Esophagus squamous epithelium (tissue), 4 donors: Measurements from ENCODE around the gene GCNT4.

Source experiments
- CTCF ChIP-seq, 6 experiments: fragments of 450-650 bp in 4 of 6; fragments of 200-600 bp in 2 of 6; sonication (generic) in 2 of 6; IDR thresholded peaks; one replicate each; pipeline ENCODE4 v1.5.1; 2016 to 2019; ENCODE audit warnings: antibody characterized with exemption in 6 of 6, mild to moderate bottlenecking in 4 of 6, moderate library complexity in 4 of 6
- POLR2A ChIP-seq, 4 donors: fragments of 450-650 bp; IDR thresholded peaks; one replicate each; pipeline ENCODE4 v1.6.1; 2017; ENCODE audit warnings: antibody characterized with exemption in 4 of 4, mild to moderate bottlenecking in 4 of 4, moderate library complexity in 3 of 4

DNA sequence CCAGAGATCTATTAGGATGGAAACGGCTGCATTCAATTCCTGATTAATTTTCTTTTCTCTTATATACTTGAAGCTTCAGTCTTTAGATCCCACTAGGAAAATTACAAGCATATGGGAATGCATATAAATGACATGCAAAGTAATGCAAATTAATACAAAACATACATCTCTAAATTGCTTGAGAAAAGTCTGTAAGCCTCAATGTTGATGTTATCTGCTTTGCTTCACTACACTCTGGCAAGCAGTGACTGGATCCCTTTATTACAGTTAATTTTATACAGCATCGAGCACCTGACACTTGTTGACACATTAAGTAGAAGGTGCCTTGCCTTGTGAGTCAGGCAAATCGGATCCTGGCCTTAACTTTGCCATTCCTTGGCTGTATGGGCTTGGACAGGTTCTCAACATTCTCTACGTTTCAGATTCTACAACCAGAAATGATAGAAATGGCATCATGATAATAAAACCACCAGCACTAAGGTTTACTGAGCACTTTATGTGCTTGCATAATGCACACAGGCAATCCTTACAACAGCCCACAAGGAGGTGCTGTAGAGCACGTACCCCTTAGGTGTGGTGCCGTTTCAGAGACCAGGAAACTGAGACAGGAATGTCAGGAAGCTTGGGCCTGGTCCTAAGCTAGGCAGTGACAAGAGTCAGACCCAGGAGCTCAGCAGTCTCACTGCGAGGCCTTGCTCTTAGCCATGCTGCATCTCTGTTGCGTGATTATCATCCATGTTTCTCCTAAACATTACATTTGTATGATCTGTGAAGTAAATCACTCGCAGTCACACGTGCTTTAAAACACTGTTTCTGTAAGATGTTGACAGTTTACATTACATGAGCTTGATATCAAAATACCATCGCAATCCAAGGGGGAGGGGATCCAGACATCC lies 2.7 kb downstream of the GCNT4 start:
- TF ChIP-seq CTCF (IDR thresholded peaks at IDR 0.05) = peak in 5 of 6 experiments; percentile 62 to 85 (median 70)
- no peak for TF ChIP-seq POLR2A (IDR thresholded peaks at IDR 0.05)
